Adrenal gland (tissue), 12 donors: ENCODE data around the gene RAP1GAP. TPM values are rescaled to one million over a fixed set of nuclear protein-coding genes. Genes with fewer than 3 reads are reported as not detected.
"Not testable (repeated sequence)": the region's sequence is repeated elsewhere in the genome, so short reads cannot be mapped to it uniquely, and the experiment has no call there.

Source experiments
- DNase-seq, 7 donors: peaks; one replicate each; pipeline ENCODE4 v3.0.0-alpha.2; 2019 to 2020
- H3K27ac ChIP-seq, 5 donors: fragments of 200-600 bp; sonication (generic) in 4 of 5; 1 replicate in 3 of 5; 2 replicates in 2 of 5; pipeline versions ENCODE4 v1.5.1 to v1.8.0; 2016 to 2020; ENCODE audit warnings: mild to moderate bottlenecking in 1 of 5
- H3K27me3 ChIP-seq: fragments of 200-600 bp; 2 replicates; pipeline ENCODE4 v1.8.0; 2021
- H3K36me3 ChIP-seq, 2 donors: fragments of 200-600 bp; replicated peaks in 1 of 2; 1 replicate in 1 of 2; 2 replicates in 1 of 2; pipeline versions ENCODE4 v1.5.1 to v1.8.0; 2018 to 2022
- H3K4me1 ChIP-seq, 2 donors: fragments of 200-600 bp; replicated peaks in 1 of 2; 1 replicate in 1 of 2; 2 replicates in 1 of 2; pipeline versions ENCODE4 v1.5.1 to v1.8.0; 2018 to 2021
- H3K4me3 ChIP-seq, 4 donors: fragments of 200-600 bp; sonication (generic) in 3 of 4; one replicate each; pipeline ENCODE4 v1.5.1; 2016 to 2018
- H3K9me3 ChIP-seq, 3 donors: fragments of 200-600 bp; sonication (generic) in 1 of 3; replicated peaks in 1 of 3; 1 replicate in 2 of 3; 2 replicates in 1 of 3; pipeline versions ENCODE4 v1.5.1 to v1.8.0; 2016 to 2021
- POLR2A ChIP-seq, 2 donors: fragments of 450-650 bp; IDR thresholded peaks; one replicate each; pipeline ENCODE4 v1.6.1; 2017; ENCODE audit warnings: antibody characterized with exemption in 2 of 2, mild to moderate bottlenecking in 2 of 2, moderate library complexity in 1 of 2
- WGBS, 4 donors: extraction: QIAGEN DNeasy Blood & Tissue Kit in 2 of 4; methylation state at CpG; one replicate each; pipeline versions ENCODE4 v1.1.5 to v1.1.7; 2013 to 2017; 5-methylcytosine and 5-hydroxymethylcytosine counted together
- intact Hi-C, 2 donors: fragments of 100-400 bp; cut with DNase I; formaldehyde crosslinking; loops; one replicate each; pipeline versions ENCODE4 v1.14.1 to v1.15.0; 2022 to 2023
- polyA plus RNA-seq, 3 donors: library from polyadenylated mRNA; stranded (reverse); fragments of 200-250 nt in 2 of 3; fragments of 350-450 nt in 1 of 3; fragmentation: Illumina TruSeq in 1 of 3; extraction: RNeasy Lipid Tissue Mini Kit (QIAGEN cat#74804) in 1 of 3; gene quantifications; one replicate each; pipeline ENCODE4 v1.2.3, GENCODE V29; 2013 to 2014
- total RNA-seq, 9 donors: library from RNA; depleted of rRNA in 4 of 9; stranded (reverse); fragments of >200 nt in 4 of 9; fragments of 120-200 nt in 1 of 9; fragmentation: NEBNext Ultra II Directional in 1 of 9; extraction: Animal tissue kit (Norgen Biotek cat#: 25700) in 1 of 9; gene quantifications; one replicate each; pipeline versions ENCODE4 v1.1.0 to v1.2.4, GENCODE V29; 2013 to 2023
- TF ChIP-seq, protein P1 (sequence below), 6 experiments: fragments of 450-650 bp in 4 of 6; fragments of 200-600 bp in 2 of 6; sonication (generic) in 1 of 6; IDR thresholded peaks; 1 replicate in 5 of 6; 2 replicates in 1 of 6; pipeline versions ENCODE4 v1.5.1 to v1.8.0; 2016 to 2021; ENCODE audit warnings: antibody characterized with exemption in 6 of 6, mild to moderate bottlenecking in 2 of 6, moderate library complexity in 1 of 6
- donor health status: healthy with polysubstance abuse.
- donor health status: Bipolar disorder and iron deficiency.
- donor health status: DM: yes; HTN: yes; CAD: no.
- donor health status: DM: no; HTN: no; CAD: no.
- donor health status: DM: no; HTN: no; CAD: no.
- donor health status: DM: yes; HTN: yes; CAD: no.

The RAP1GAP gene
- total and polyA plus RNA-seq, 12 donors, result 52.4 to 409 (median 90.0) TPM

DNA sequence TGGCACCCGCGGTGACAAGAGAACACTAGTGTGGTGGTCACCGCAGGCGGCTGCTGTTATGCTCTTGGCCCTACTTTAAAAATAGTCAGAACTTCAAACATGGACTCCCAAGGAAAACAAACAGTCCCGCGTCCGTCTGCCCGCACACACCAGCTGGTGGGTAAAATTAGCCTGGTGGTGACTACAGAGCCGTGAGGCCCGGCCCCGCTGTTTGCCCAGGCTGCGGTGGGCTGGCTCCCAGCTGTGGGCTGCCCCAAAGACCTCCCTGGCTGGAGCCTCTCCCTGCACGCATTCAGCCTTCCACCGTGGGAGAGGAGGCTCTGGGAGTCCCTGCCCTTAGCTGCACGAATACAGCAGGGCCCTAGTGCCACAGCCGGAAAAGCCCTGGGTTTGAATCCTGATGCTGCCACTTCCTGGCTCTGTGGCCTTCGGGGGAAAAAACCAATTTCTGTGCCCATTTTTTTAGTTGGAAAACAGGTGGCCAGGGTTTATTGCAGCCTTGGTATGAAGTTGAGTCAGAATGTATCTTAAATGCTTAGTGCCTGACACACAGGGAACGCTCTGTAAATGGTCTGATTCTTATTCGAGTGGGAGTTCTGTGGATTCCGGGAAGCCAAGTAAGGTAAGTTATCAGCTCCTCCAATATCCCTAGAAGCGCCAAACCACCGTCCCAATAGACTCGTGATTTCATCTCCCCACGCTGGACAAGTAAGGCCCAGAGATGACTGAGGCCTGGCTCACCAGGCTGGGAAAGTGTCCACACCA, 101.7 kb downstream of the RAP1GAP start:
- Histone ChIP-seq H3K27ac (no peak overlapping the region), H3K36me3 (no peaks in the 10 kb centered on the region), H3K9me3 (no peaks in the 10 kb centered on the region), H3K4me1 (peaks cover 12 to 13% of the 10 kb centered on the region in 2 donors), H3K27me3 (no peaks in the 10 kb centered on the region), H3K4me3 (no peak overlapping the region)
- no peak for TF ChIP-seq POLR2A (IDR thresholded peaks at IDR 0.05)
- TF ChIP-seq, protein P1, sequence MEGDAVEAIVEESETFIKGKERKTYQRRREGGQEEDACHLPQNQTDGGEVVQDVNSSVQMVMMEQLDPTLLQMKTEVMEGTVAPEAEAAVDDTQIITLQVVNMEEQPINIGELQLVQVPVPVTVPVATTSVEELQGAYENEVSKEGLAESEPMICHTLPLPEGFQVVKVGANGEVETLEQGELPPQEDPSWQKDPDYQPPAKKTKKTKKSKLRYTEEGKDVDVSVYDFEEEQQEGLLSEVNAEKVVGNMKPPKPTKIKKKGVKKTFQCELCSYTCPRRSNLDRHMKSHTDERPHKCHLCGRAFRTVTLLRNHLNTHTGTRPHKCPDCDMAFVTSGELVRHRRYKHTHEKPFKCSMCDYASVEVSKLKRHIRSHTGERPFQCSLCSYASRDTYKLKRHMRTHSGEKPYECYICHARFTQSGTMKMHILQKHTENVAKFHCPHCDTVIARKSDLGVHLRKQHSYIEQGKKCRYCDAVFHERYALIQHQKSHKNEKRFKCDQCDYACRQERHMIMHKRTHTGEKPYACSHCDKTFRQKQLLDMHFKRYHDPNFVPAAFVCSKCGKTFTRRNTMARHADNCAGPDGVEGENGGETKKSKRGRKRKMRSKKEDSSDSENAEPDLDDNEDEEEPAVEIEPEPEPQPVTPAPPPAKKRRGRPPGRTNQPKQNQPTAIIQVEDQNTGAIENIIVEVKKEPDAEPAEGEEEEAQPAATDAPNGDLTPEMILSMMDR (IDR thresholded peaks at IDR 0.05), result no peak
- DNase-seq, result no peak
- 87 to 92% (median 89%) methylated on average over 8 to 24 of the region's 24 CpGs for WGBS, 4 donors
- intact Hi-C loops, result no loop called here

DNA sequence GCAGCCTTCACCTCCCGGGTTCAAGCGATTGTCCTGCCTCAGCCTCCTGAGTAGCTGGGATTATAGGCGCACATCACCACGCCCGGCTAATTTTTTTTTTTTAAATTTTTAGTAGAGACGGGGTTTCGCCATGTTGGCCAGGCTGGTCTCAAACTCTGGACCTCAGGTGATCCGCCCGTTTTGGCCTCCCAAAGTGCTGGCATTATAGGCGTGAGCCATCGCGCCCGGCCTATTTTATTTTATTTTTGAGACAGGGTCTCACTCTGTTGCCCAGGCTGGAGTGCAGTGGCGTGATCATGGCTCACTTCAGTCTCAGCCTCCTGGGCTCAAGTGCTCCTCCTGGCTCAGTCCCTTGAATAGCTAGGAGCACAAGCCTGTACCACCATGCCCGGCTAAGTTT, 102.8 kb downstream of the RAP1GAP start:
- H3K4me3 ChIP-seq, H3K27me3 ChIP-seq, H3K9me3 ChIP-seq, intact Hi-C loops, DNase-seq, H3K36me3 ChIP-seq, H3K27ac ChIP-seq: not testable (repeated sequence)
- WGBS, 4 donors, result 92 to 98% (median 94%) methylated on average over 15 of the region's 15 CpGs
- H3K4me1 ChIP-seq, result peaks cover 12 to 13% of the 10 kb centered on the region in 2 donors

DNA sequence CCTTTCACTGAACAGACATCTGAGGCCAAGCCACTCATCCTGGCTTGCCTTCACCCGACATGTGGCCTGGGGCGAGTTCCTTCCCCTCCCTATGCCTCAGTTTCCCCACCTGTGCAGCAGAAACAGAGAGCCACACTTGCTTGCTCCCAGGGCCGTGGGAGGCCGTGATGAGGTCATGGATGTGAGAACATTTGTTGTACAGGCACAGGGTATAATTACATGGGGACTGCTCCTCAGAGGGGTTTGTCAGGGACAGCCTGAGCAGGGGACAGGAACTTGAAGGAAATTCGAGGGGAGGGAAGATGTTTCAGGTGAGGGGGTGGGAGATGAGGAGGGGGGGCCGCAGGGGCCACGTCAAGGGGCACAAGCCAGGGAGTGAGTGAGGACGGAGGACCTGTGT, 103.9 kb downstream of the RAP1GAP start:
- no peak for DNase-seq
- intact Hi-C loops, result no loop called here
- Histone ChIP-seq H3K4me1 (peaks cover 12 to 13% of the 10 kb centered on the region in 2 donors), H3K27ac (peak overlapping the region; percentile 14 to 93 (median 76)), H3K27me3 (no peaks in the 10 kb centered on the region), H3K36me3 (no peaks in the 10 kb centered on the region), H3K4me3 (no peak overlapping the region), H3K9me3 (no peaks in the 10 kb centered on the region)
- TF ChIP-seq POLR2A (IDR thresholded peaks at IDR 0.05), result no peak
- TF ChIP-seq, protein P1 (IDR thresholded peaks at IDR 0.05), result no peak
- WGBS, 4 donors, result 59 to 69% (median 67%) methylated on average over 7 to 8 of the region's 8 CpGs

DNA sequence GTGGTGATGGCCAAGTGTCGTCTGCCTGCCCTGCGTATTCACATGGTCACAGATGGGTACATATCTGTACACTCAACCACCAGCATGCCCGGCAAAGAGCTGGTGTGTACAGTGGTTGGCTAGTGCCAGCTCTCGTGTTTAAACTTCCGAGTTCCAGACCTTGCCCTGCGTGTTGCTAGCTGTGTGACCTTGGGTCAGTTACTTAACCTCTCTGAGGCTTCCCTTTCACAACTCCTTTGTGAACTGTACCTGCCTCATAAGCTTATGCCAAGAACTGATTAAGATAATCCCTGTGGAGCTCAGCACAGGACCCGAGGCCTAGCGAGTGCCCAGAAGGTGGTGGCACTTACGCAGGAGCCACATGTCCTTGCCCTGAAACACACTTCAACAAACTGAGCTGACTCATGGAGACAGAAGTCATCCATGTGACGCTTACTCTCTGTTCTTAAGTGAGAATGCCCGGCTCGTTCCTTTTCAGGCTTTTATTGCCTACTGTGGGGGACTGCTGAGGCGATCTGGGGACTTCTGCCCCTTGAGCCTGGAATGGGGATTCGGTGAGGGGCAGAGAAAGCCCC, 104.5 kb downstream of the RAP1GAP start:
- peak; percentile 75 to 94 (median 89) for DNase-seq
- Histone ChIP-seq H3K4me3 (no peak overlapping the region), H3K36me3 (no peaks in the 10 kb centered on the region), H3K4me1 (peaks cover 12 to 13% of the 10 kb centered on the region in 2 donors), H3K9me3 (no peaks in the 10 kb centered on the region), H3K27ac (peak overlapping the region; percentile 14 to 93 (median 76)), H3K27me3 (no peaks in the 10 kb centered on the region)
- no peak for TF ChIP-seq POLR2A (IDR thresholded peaks at IDR 0.05)
- TF ChIP-seq, protein P1 (IDR thresholded peaks at IDR 0.05), result no peak
- WGBS, 4 donors, result 46 to 66% (median 50%) methylated on average over 9 to 14 of the region's 14 CpGs
- intact Hi-C loops, result no loop called here
